ENCODE data around the gene PTPN23. TPM values are rescaled to one million over a fixed set of nuclear protein-coding genes. Genes with fewer than 3 reads are reported as not detected.

The PTPN23 gene
- total and polyA plus RNA-seq, 2 of the 13 experiments (the other 11 are each of a cell fraction or from before 2014, with no cell fraction given) = 2.3 to 3.7 TPM

GRCh38 chr3:47418167-47419082, 37.6 kb downstream of the PTPN23 start:
- no TSS peak for BruUV-seq (replicated peaks)
- ChIA-PET POLR2A (no interaction called here), CTCF (ENCODE audit: low intra/inter-chr PET ratio, low total read pairs) (no interaction called here)
- ATAC-seq = peak; percentile 24
- H3K27ac ChIP-seq (ENCODE audit: extremely low read length, insufficient read depth, low read length) = no peak overlapping the region
- no peak overlapping the region for H3K9ac ChIP-seq (ENCODE audit: insufficient read depth, low read depth, low read length)
- H4K20me1 ChIP-seq (ENCODE audit: insufficient read depth, low read length) = peaks cover 14% of the 10 kb centered on the region
- in situ Hi-C loops (cut with HindIII; ENCODE audit: extremely low pct_ligation_motif_present, low pct_unique_long_range_greater_than_20kb) = no loop called here
- no peak overlapping the region for H2AFZ ChIP-seq (ENCODE audit: low read length)
- H3K27me3 ChIP-seq (ENCODE audit: control insufficient read depth in 1 of 2, insufficient read depth in 2 of 2, low read length in 2 of 2) = no peaks in the 10 kb centered on the region
- no peak for FAIRE-seq
- H3K4me1 ChIP-seq (ENCODE audit: insufficient read depth, low read length) = peaks cover 43% of the 10 kb centered on the region
- H3K9me3 ChIP-seq (ENCODE audit: low read length) = no peaks in the 10 kb centered on the region
- H3K4me2 ChIP-seq (ENCODE audit: low read depth, low read length) = no peak overlapping the region
- 96% methylated on average over 21 of the region's 53 CpGs for WGBS (ENCODE audit: low lambda C conversion rate)
- H3K4me3 ChIP-seq (replicated peaks in 1 of 3; ENCODE audit: insufficient read depth in 1 of 3, low read depth in 2 of 3, low read length in 3 of 3) = no peak overlapping the region
- intact Hi-C loops (cut with micrococcal nuclease; ENCODE audit: unreplicated experiment) = no loop called here
- DNase-seq (ENCODE audit: low spot score) = no peak
- H3K36me3 ChIP-seq (replicated peaks in 1 of 2; ENCODE audit: control insufficient read depth in 1 of 2, insufficient read depth in 2 of 2, low read length in 2 of 2) = peaks cover 31 to 56% of the 10 kb centered on the region in 2 experiments
- TF ChIP-seq ZSCAN29 (CRISPR knock-in tag; conservative IDR thresholded peaks at IDR 0.05) (no peak), POLR2A (IDR thresholded peaks at IDR 0.05; ENCODE audit: insufficient read depth in 1 of 2, low read depth in 2 of 2, low read length in 2 of 2) (0 out of 4 replicates have a peak, but pooled peaks of 1 of the 2 experiments have one; percentile 23), CTCF (CRISPR knock-in tag; IDR thresholded peaks at IDR 0.05) (no peak), ZNF18 (CRISPR knock-in tag; IDR thresholded peaks at IDR 0.05; ENCODE audit: insufficient replicate concordance) (no peak), ZFP91 (CRISPR knock-in tag; IDR thresholded peaks at IDR 0.05; ENCODE audit: borderline replicate concordance) (no peak), ZNF841 (CRISPR knock-in tag; IDR thresholded peaks at IDR 0.05; ENCODE audit: borderline replicate concordance) (no peak), CBX5 (CRISPR knock-in tag; IDR thresholded peaks at IDR 0.05; ENCODE audit: borderline replicate concordance) (no peak), RBM22 (optimal IDR thresholded peaks at IDR 0.05; ENCODE audit: low read length) (peak; percentile 32), AGO2 (optimal IDR thresholded peaks at IDR 0.05; ENCODE audit: low read depth, low read length) (peak; percentile 48), FOXK2 (IDR thresholded peaks at IDR 0.05) (no peak), HNRNPK (IDR thresholded peaks at IDR 0.05; ENCODE audit: low read depth, low read length, poor library complexity, severe bottlenecking) (peak; percentile 79), ZNF512B (CRISPR knock-in tag; IDR thresholded peaks at IDR 0.05; ENCODE audit: borderline replicate concordance) (no peak), SOX5 (CRISPR knock-in tag; IDR thresholded peaks at IDR 0.05; ENCODE audit: borderline replicate concordance) (no peak), ZBTB21 (CRISPR knock-in tag; IDR thresholded peaks at IDR 0.05) (no peak)
- H3K79me2 ChIP-seq (ENCODE audit: insufficient read depth, low read length) = no peaks in the 10 kb centered on the region

All from HepG2 (cell line).